Liver (tissue), 9 donors: Measurements from ENCODE around the gene MAPK9. TPM values are rescaled to one million over a fixed set of nuclear protein-coding genes. Genes with fewer than 3 reads are reported as not detected.
"Not testable (repeated sequence)": the region's sequence is repeated elsewhere in the genome, so short reads cannot be mapped to it uniquely, and the experiment has no call there.

Source experiments
- DNase-seq: peaks from one replicate; pipeline ENCODE4 v3.0.0-alpha.2; 2017; ENCODE audit warnings: low spot score
- H3K27ac ChIP-seq, 2 donors: one replicate each; pipeline ENCODE4 v1.7.0; 2013; ENCODE audit warnings: inconsistent platforms in 2 of 2, low read length in 2 of 2, control low read depth in 1 of 2, low read depth in 1 of 2, mild to moderate bottlenecking in 1 of 2
- H3K27me3 ChIP-seq, 4 donors: one replicate each; pipeline versions ENCODE4 v1.6.1 to v1.7.0; 2013; ENCODE audit warnings: low read length in 3 of 4, inconsistent platforms in 1 of 4, mild to moderate bottlenecking in 1 of 4, moderate library complexity in 1 of 4; ENCODE audit not compliant: control insufficient read depth in 4 of 4, insufficient read depth in 4 of 4
- H3K36me3 ChIP-seq, 4 donors: one replicate each; pipeline versions ENCODE4 v1.6.1 to v1.7.0; 2013; ENCODE audit warnings: low read length in 3 of 4, mild to moderate bottlenecking in 3 of 4, low read depth in 1 of 4, moderate library complexity in 1 of 4; ENCODE audit not compliant: control insufficient read depth in 4 of 4, insufficient read depth in 3 of 4
- H3K4me1 ChIP-seq, 4 donors: one replicate each; pipeline versions ENCODE4 v1.6.1 to v1.7.0; 2013; ENCODE audit warnings: low read length in 3 of 4, mild to moderate bottlenecking in 3 of 4, moderate library complexity in 1 of 4; ENCODE audit not compliant: control insufficient read depth in 4 of 4, insufficient read depth in 4 of 4
- H3K4me3 ChIP-seq, 3 donors: one replicate each; pipeline versions ENCODE4 v1.6.1 to v1.7.0; 2013; ENCODE audit warnings: low read length in 3 of 3, control low read depth in 1 of 3, low read depth in 1 of 3, mild to moderate bottlenecking in 1 of 3
- H3K9ac ChIP-seq, 2 donors: one replicate each; pipeline ENCODE4 v1.7.0; 2013; ENCODE audit warnings: low read length in 2 of 2, mild to moderate bottlenecking in 2 of 2, moderate library complexity in 2 of 2, control low read depth in 1 of 2, low read depth in 1 of 2
- H3K9me3 ChIP-seq, 4 donors: one replicate each; pipeline versions ENCODE4 v1.6.1 to v1.7.0; 2013; ENCODE audit warnings: low read length in 3 of 4; ENCODE audit not compliant: control insufficient read depth in 4 of 4
- CTCF ChIP-seq: fragments of 150-350 bp; IDR thresholded peaks from 2 replicates; pipeline ENCODE4 v1.5.1; 2017; ENCODE audit warnings: improper control_type of control experiment, low read depth, low read length; ENCODE audit not compliant: missing input control
- EGR1 ChIP-seq, 2 donors: IDR thresholded peaks; 2 replicates each; pipeline ENCODE4 v1.6.1; 2016 to 2018; ENCODE audit warnings: antibody characterized with exemption in 2 of 2, low read depth in 2 of 2
- FOXA1 ChIP-seq: IDR thresholded peaks from 2 replicates; pipeline ENCODE4 v1.6.1; 2016; ENCODE audit warnings: antibody characterized with exemption
- FOXA2 ChIP-seq: IDR thresholded peaks from 2 replicates; pipeline ENCODE4 v1.6.1; 2016; ENCODE audit warnings: antibody characterized with exemption
- GABPA ChIP-seq, 2 donors: IDR thresholded peaks in 1 of 2; conservative IDR thresholded peaks in 1 of 2; 2 replicates each; pipeline ENCODE4 v1.6.1; 2016; ENCODE audit warnings: antibody characterized with exemption in 2 of 2, mild to moderate bottlenecking in 1 of 2, moderate library complexity in 1 of 2
- HNF4A ChIP-seq, 2 donors: conservative IDR thresholded peaks; 2 replicates each; pipeline ENCODE4 v1.6.1; 2016; ENCODE audit warnings: antibody characterized with exemption in 2 of 2, mild to moderate bottlenecking in 2 of 2
- HNF4G ChIP-seq: IDR thresholded peaks from 2 replicates; pipeline ENCODE4 v1.6.1; 2016; ENCODE audit warnings: antibody characterized with exemption
- JUND ChIP-seq, 2 donors: IDR thresholded peaks; 2 replicates each; pipeline ENCODE4 v1.6.1; 2016; ENCODE audit warnings: antibody characterized with exemption in 2 of 2
- MAX ChIP-seq: IDR thresholded peaks from 2 replicates; pipeline ENCODE4 v1.6.1; 2016; ENCODE audit warnings: antibody characterized with exemption
- NR2F2 ChIP-seq: IDR thresholded peaks from 2 replicates; pipeline ENCODE4 v1.6.1; 2016; ENCODE audit warnings: antibody characterized with exemption
- RAD21 ChIP-seq, 2 donors: IDR thresholded peaks; 2 replicates each; pipeline ENCODE4 v1.6.1; 2016; ENCODE audit warnings: antibody characterized with exemption in 2 of 2, mild to moderate bottlenecking in 2 of 2
- REST ChIP-seq: IDR thresholded peaks from 2 replicates; pipeline ENCODE4 v1.6.1; 2016; ENCODE audit warnings: antibody characterized with exemption, mild to moderate bottlenecking
- RXRA ChIP-seq, 2 donors: IDR thresholded peaks; 2 replicates each; pipeline ENCODE4 v1.6.1; 2017 to 2018; ENCODE audit warnings: antibody characterized with exemption in 2 of 2, mild to moderate bottlenecking in 1 of 2
- SP1 ChIP-seq: IDR thresholded peaks from 2 replicates; pipeline ENCODE4 v1.6.1; 2018; ENCODE audit warnings: antibody characterized with exemption, mild to moderate bottlenecking
- TAF1 ChIP-seq: conservative IDR thresholded peaks from 2 replicates; pipeline ENCODE4 v1.6.1; 2016; ENCODE audit warnings: antibody characterized with exemption, mild to moderate bottlenecking
- YY1 ChIP-seq: IDR thresholded peaks from 2 replicates; pipeline ENCODE4 v1.6.1; 2016; ENCODE audit warnings: antibody characterized with exemption, mild to moderate bottlenecking
- WGBS: extraction: QIAGEN DNeasy Blood & Tissue Kit; methylation state at CpG from one replicate; pipeline ENCODE4 v1.1.7; 2013; 5-methylcytosine and 5-hydroxymethylcytosine counted together
- polyA plus RNA-seq, 2 donors: library from polyadenylated mRNA; stranded (reverse) in 1 of 2; unstranded in 1 of 2; fragments of 200-250 nt in 1 of 2; fragments of >200 nt in 1 of 2; fragmentation: Nextera tagmentation in 1 of 2; extraction: Ambion mirVana in 1 of 2; gene quantifications; one replicate each; pipeline versions ENCODE4 v1.2.1 to v1.2.3, GENCODE V29; 2013 to 2015
- total RNA-seq, 2 donors: library from RNA; depleted of rRNA; stranded (reverse); fragments of >200 nt; gene quantifications; one replicate each; pipeline ENCODE4 v1.2.3, GENCODE V29; 2014
- TF ChIP-seq, protein P1 (sequence below): IDR thresholded peaks from 2 replicates; pipeline ENCODE4 v1.6.1; 2016; ENCODE audit warnings: antibody characterized with exemption
- donor health status: healthy.
- donor health status: healthy.
- donor health status: healthy.
- donor health status: healthy.
- donor health status: healthy.

The MAPK9 gene
- total and polyA plus RNA-seq, 4 donors, result 3.8 to 22.7 (median 12.8) TPM

DNA sequence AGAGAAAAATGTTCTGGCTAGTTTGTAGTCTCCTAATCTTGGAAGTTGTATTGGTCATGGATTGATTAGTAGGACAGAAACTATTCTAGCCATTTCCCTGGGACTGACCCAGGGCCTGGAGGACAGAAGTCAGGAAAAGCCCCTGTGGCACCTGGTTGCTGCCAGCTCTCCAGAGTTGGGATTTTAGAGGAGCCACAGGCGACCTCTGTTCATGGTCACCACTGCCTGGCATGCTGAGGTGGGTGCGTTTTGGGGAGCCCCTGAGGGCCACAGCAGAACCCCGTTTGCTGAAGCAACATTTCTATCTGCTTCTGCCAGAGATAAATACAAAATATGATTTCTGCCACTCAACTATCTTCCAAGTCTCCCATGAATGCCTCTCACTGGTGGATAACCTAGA lies 7.6 kb upstream of the MAPK9 start:
- no peaks in the 10 kb centered on the region for H3K9me3 ChIP-seq
- H3K4me3 ChIP-seq, result no peak overlapping the region
- no peaks in the 10 kb centered on the region for H3K36me3 ChIP-seq
- TF ChIP-seq GABPA (IDR thresholded peaks at IDR 0.05 in 1 of 2, conservative IDR thresholded peaks at IDR 0.05 in 1 of 2), result no peak
- no peak for TF ChIP-seq RXRA (IDR thresholded peaks at IDR 0.05)
- TF ChIP-seq TAF1, result no peak
- TF ChIP-seq YY1, result no peak
- TF ChIP-seq NR2F2, result no peak
- no peak for TF ChIP-seq MAX
- no peak for TF ChIP-seq FOXA1
- TF ChIP-seq JUND (IDR thresholded peaks at IDR 0.05), result no peak
- no peak for TF ChIP-seq CTCF
- TF ChIP-seq SP1, result no peak
- TF ChIP-seq, protein P1, sequence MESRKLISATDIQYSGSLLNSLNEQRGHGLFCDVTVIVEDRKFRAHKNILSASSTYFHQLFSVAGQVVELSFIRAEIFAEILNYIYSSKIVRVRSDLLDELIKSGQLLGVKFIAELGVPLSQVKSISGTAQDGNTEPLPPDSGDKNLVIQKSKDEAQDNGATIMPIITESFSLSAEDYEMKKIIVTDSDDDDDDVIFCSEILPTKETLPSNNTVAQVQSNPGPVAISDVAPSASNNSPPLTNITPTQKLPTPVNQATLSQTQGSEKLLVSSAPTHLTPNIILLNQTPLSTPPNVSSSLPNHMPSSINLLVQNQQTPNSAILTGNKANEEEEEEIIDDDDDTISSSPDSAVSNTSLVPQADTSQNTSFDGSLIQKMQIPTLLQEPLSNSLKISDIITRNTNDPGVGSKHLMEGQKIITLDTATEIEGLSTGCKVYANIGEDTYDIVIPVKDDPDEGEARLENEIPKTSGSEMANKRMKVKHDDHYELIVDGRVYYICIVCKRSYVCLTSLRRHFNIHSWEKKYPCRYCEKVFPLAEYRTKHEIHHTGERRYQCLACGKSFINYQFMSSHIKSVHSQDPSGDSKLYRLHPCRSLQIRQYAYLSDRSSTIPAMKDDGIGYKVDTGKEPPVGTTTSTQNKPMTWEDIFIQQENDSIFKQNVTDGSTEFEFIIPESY, result no peak
- TF ChIP-seq EGR1 (IDR thresholded peaks at IDR 0.05; ENCODE audit: low read depth in 2 of 2), result no peak
- TF ChIP-seq REST, result no peak
- no peak for TF ChIP-seq FOXA2
- no peak for TF ChIP-seq HNF4A (conservative IDR thresholded peaks at IDR 0.05)
- TF ChIP-seq RAD21 (IDR thresholded peaks at IDR 0.05), result no peak
- TF ChIP-seq HNF4G, result no peak
- peaks cover 0 to 2% (median 0%) of the 10 kb centered on the region in 4 donors for H3K27me3 ChIP-seq
- no peaks in the 10 kb centered on the region for H3K4me1 ChIP-seq
- no peak overlapping the region for H3K9ac ChIP-seq
- DNase-seq, result no peak
- no peak overlapping the region for H3K27ac ChIP-seq
- 85% methylated on average over 3 of the region's 3 CpGs for WGBS

GRCh38 chr5:180299014-180299413 lies 7.1 kb upstream of the MAPK9 start:
- not testable (repeated sequence) for H3K36me3 ChIP-seq, H3K27me3 ChIP-seq, H3K9me3 ChIP-seq, H3K27ac ChIP-seq, H3K4me3 ChIP-seq, H3K4me1 ChIP-seq, H3K9ac ChIP-seq, DNase-seq
- 94% methylated on average over 14 of the region's 14 CpGs for WGBS
